Panc1 (cell line): ENCODE data around the gene TMEM127. TPM values are rescaled to one million over a fixed set of nuclear protein-coding genes. Genes with fewer than 3 reads are reported as not detected.
A peak's percentile ranks its signal among the peaks of the same experiment; 100 is the strongest.

ENCODE experiments used
- ATAC-seq: fragments of 200-7000 bp; cut with Tn5 transposase; 2 replicates; pipeline ENCODE4 v1.9.1; 2020; ENCODE audit warnings: mild to moderate bottlenecking, moderate library complexity
- BruUV-seq: library from RNA; stranded (reverse); fragments of 400-500 nt; replicated peaks from 2 replicates; lab custom pipeline; 2021; lab: Mats Ljungman, UMichigan
- CTCF ChIA-PET: fragments of 300-600 bp; sonication (Branson Sonifier 250); formaldehyde crosslinking; loops from one replicate; lab custom pipeline; 2022; ENCODE audit warnings: antibody characterized with exemption; lab: Charles Lee
- POLR2A ChIA-PET: fragments of 300-600 bp; sonication (Branson Sonifier 250); formaldehyde crosslinking; loops from one replicate; lab custom pipeline; 2022; ENCODE audit warnings: antibody characterized with exemption; lab: Charles Lee
- DNase-seq: peaks from one replicate; pipeline ENCODE4 v3.0.0-alpha.2; 2010; ENCODE audit warnings: low read depth, low spot score
- H3K27ac ChIP-seq: 2 replicates; pipeline ENCODE4 v1.5.1; 2011; ENCODE audit warnings: mild to moderate bottlenecking, low read length, inconsistent platforms
- H3K27me3 ChIP-seq: fragments of 200-500 bp; sonication (Bioruptor generic); 2 replicates; pipeline ENCODE4 v1.6.0; 2014; ENCODE audit warnings: low read length, inconsistent platforms; ENCODE audit not compliant: control insufficient read depth, insufficient read depth
- H3K36me3 ChIP-seq: fragments of 200-500 bp; sonication (Bioruptor generic); 2 replicates; pipeline ENCODE4 v1.5.1; 2014; ENCODE audit warnings: inconsistent platforms, mild to moderate bottlenecking, low read length, moderate library complexity; ENCODE audit not compliant: control insufficient read depth, insufficient read depth
- H3K4me1 ChIP-seq: 2 replicates; pipeline ENCODE4 v1.5.1; 2011; ENCODE audit warnings: inconsistent platforms, mild to moderate bottlenecking, low read length, moderate library complexity; ENCODE audit not compliant: control insufficient read depth, insufficient read depth
- H3K4me3 ChIP-seq, 2 experiments: 2 replicates each; pipeline ENCODE4 v1.5.1; 2011 to 2012; ENCODE audit warnings: low read depth in 2 of 2, low read length in 2 of 2, mild to moderate bottlenecking in 2 of 2, inconsistent platforms in 1 of 2, moderate library complexity in 1 of 2
- H3K9me3 ChIP-seq: fragments of 200-500 bp; sonication (Bioruptor generic); 2 replicates; pipeline ENCODE4 v1.5.1; 2014; ENCODE audit warnings: low read depth, mild to moderate bottlenecking, inconsistent platforms, low read length, moderate library complexity; ENCODE audit not compliant: control insufficient read depth, insufficient read depth
- CTCF ChIP-seq: fragments of 450-650 bp; IDR thresholded peaks from 2 replicates; pipeline ENCODE4 v1.5.1; 2017; ENCODE audit warnings: mild to moderate bottlenecking
- POLR2AphosphoS5 ChIP-seq: IDR thresholded peaks from 2 replicates; pipeline ENCODE4 v1.6.1; 2012; ENCODE audit warnings: mild to moderate bottlenecking, low read depth, low read length, moderate library complexity
- REST ChIP-seq, 2 experiments: IDR thresholded peaks; 2 replicates each; pipeline ENCODE4 v1.6.1; 2011 to 2012; ENCODE audit warnings: low read depth in 2 of 2, control low read depth in 1 of 2, low read length in 1 of 2, mild to moderate bottlenecking in 1 of 2, moderate library complexity in 1 of 2; ENCODE audit not compliant: insufficient read depth in 1 of 2
- SIN3A ChIP-seq: IDR thresholded peaks from 2 replicates; pipeline ENCODE4 v1.6.1; 2012; ENCODE audit warnings: low read depth, mild to moderate bottlenecking, low read length, moderate library complexity, borderline replicate concordance; ENCODE audit not compliant: insufficient read depth
- TCF7L2 ChIP-seq: IDR thresholded peaks from 2 replicates; pipeline ENCODE4 v1.6.1; 2011; ENCODE audit warnings: mild to moderate bottlenecking, low read depth, low read length, inconsistent platforms
- in situ Hi-C: cut with HindIII; loops from 2 replicates; pipeline ENCODE4 v1.10.0; 2016; ENCODE audit warnings: low sequenced_read_pairs, low pct_unique_long_range_greater_than_20kb
- intact Hi-C: fragments of 100-400 bp; cut with micrococcal nuclease; formaldehyde crosslinking; loops from one replicate; pipeline ENCODE4 v1.10.0; 2022; ENCODE audit not compliant: unreplicated experiment
- total RNA-seq: library from RNA; stranded (reverse); gene quantifications from one replicate; pipeline ENCODE4 v1.2.1, GENCODE V29; 2021; ENCODE audit not compliant: unreplicated experiment

The TMEM127 gene
- total RNA-seq, 1 experiment from 2014 or later: 63.1 TPM

- no peaks in the 10 kb centered on the region for H3K9me3 ChIP-seq
- no peak for TF ChIP-seq POLR2AphosphoS5
- TF ChIP-seq SIN3A: no peak
- no peak for TF ChIP-seq TCF7L2
- no peak for TF ChIP-seq CTCF
- TF ChIP-seq REST (IDR thresholded peaks at IDR 0.05; ENCODE audit: insufficient read depth in 1 of 2, low read depth in 2 of 2, low read length in 1 of 2): no peak
- ChIA-PET CTCF (no interaction called here), POLR2A (no interaction called here)
- intact Hi-C loops: no loop called here
- DNase-seq (no peak), ATAC-seq (peak; percentile 37; the same call in 1 of the 2 replicates)
- peaks cover 10% of the 10 kb centered on the region; the same call in 1 of the 2 replicates for H3K36me3 ChIP-seq
- in situ Hi-C loops: loop anchor here (25.0 kb wide), 1 partner anchor 90 kb away; no protein-coding TSS in a partner anchor
- BruUV-seq: TSS peak; percentile 17
- H3K27ac ChIP-seq: no peak overlapping the region
- no peaks in the 10 kb centered on the region for H3K27me3 ChIP-seq
- H3K4me3 ChIP-seq: no peak overlapping the region
- H3K4me1 ChIP-seq: no peaks in the 10 kb centered on the region
Observed at GRCh38 chr2:96251721-96252292, 14.0 kb downstream of the TMEM127 start.

- H3K9me3 ChIP-seq: no peaks in the 10 kb centered on the region
- in situ Hi-C loops: loop anchor here (25.0 kb wide), 1 partner anchor 88 kb away; no protein-coding TSS in a partner anchor
- H3K4me1 ChIP-seq: no peaks in the 10 kb centered on the region
- DNase-seq (no peak), ATAC-seq (no peak)
- no peak overlapping the region for H3K4me3 ChIP-seq
- H3K36me3 ChIP-seq: peaks cover 10% of the 10 kb centered on the region; the same call in 1 of the 2 replicates
- H3K27me3 ChIP-seq: no peaks in the 10 kb centered on the region
- ChIA-PET POLR2A (interaction anchor here (0.5 kb wide), 1 partner anchor 106 kb away, joined by 14 read pairs; no protein-coding TSS in a partner anchor), CTCF (no interaction called here)
- BruUV-seq: no TSS peak
- H3K27ac ChIP-seq: no peak overlapping the region
- TF ChIP-seq CTCF (no peak), POLR2AphosphoS5 (0 out of 2 replicates have a peak, but pooled peaks have one; percentile 7), REST (IDR thresholded peaks at IDR 0.05; ENCODE audit: insufficient read depth in 1 of 2, low read depth in 2 of 2, low read length in 1 of 2) (no peak)
- intact Hi-C loops: no loop called here
Observed at GRCh38 chr2:96250188-96250587, 15.6 kb downstream of the TMEM127 start.
